Spleen (tissue), 7 donors: Measurements from ENCODE around the gene WDR62.

ENCODE experiments used
- POLR2A ChIP-seq, 3 donors: fragments of 450-650 bp; IDR thresholded peaks; one replicate each; pipeline ENCODE4 v1.5.1; 2017; ENCODE audit warnings: antibody characterized with exemption in 3 of 3, mild to moderate bottlenecking in 1 of 3
- POLR2AphosphoS5 ChIP-seq, 3 donors: sonication (generic); formaldehyde crosslinking; IDR thresholded peaks; one replicate each; pipeline ENCODE4 v1.5.1; 2017; ENCODE audit warnings: antibody characterized with exemption in 3 of 3
- TF ChIP-seq, protein P1 (sequence below), 11 experiments: fragments of 200-600 bp in 7 of 11; fragments of 450-650 bp in 4 of 11; sonication (generic) in 4 of 11; IDR thresholded peaks in 8 of 11; conservative IDR thresholded peaks in 3 of 11; 1 replicate in 7 of 11; 2 replicates in 4 of 11; pipeline versions ENCODE4 v1.4.0 to v1.8.0; 2016 to 2021; ENCODE audit warnings: antibody characterized with exemption in 11 of 11, inconsistent platforms in 4 of 11, mild to moderate bottlenecking in 1 of 11
- donor health status: DM: no; HTN: no; CAD: no; lungs with moderate emphysema.
- donor health status: DM: no; HTN: no; CAD: no.
- donor health status: DM: no; HTN: no; CAD: no.

DNA sequence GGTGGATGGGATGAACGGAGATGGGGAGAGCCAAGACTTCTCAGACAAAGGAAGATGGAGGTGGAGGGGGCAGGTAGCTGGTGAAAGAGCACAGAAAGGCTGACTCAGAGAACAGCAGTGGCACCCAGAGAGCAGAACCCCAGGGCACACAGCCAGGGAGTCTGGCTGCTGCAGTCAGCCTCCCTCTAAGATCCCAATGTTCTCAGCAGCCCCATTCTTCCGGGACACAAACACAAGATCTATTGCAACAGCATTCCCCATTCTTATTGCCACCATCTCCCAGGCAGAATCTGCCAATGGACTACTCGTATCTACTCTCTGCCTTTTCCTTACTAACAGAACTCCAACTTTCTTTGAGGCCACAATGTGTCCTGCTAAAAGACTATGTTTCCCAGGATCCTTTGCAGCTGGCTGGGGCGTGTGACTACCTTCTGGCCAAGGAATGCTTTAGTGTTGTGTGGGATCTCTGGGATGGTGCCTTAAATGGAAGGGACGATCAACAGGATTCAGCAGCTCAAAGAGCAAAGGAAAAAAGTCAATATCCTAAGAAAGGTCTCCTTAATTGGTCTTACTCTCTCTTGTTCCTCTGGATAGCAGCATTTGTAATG, 8.2 kb upstream of the WDR62 start:
- TF ChIP-seq POLR2A (IDR thresholded peaks at IDR 0.05) (no peak), POLR2AphosphoS5 (IDR thresholded peaks at IDR 0.05) (no peak)
- TF ChIP-seq, protein P1, sequence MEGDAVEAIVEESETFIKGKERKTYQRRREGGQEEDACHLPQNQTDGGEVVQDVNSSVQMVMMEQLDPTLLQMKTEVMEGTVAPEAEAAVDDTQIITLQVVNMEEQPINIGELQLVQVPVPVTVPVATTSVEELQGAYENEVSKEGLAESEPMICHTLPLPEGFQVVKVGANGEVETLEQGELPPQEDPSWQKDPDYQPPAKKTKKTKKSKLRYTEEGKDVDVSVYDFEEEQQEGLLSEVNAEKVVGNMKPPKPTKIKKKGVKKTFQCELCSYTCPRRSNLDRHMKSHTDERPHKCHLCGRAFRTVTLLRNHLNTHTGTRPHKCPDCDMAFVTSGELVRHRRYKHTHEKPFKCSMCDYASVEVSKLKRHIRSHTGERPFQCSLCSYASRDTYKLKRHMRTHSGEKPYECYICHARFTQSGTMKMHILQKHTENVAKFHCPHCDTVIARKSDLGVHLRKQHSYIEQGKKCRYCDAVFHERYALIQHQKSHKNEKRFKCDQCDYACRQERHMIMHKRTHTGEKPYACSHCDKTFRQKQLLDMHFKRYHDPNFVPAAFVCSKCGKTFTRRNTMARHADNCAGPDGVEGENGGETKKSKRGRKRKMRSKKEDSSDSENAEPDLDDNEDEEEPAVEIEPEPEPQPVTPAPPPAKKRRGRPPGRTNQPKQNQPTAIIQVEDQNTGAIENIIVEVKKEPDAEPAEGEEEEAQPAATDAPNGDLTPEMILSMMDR (IDR thresholded peaks at IDR 0.05 in 8 of 11, conservative IDR thresholded peaks at IDR 0.05 in 3 of 11), result no peak
